Measurements from ENCODE around the gene NFATC3. TPM values are rescaled to one million over a fixed set of nuclear protein-coding genes. Genes with fewer than 3 reads are reported as not detected.

Gene NFATC3
- total and polyA plus RNA-seq, 4 donors: 9.7 to 21.2 (median 16.8) TPM

- H3K27ac ChIP-seq (ENCODE audit: low read depth in 1 of 2, low read length in 2 of 2): no peak overlapping the region
- H3K27me3 ChIP-seq (ENCODE audit: control insufficient read depth in 4 of 4, insufficient read depth in 4 of 4, low read length in 3 of 4): no peaks in the 10 kb centered on the region
- peaks cover 9 to 38% (median 20%) of the 10 kb centered on the region in 4 donors for H3K36me3 ChIP-seq (ENCODE audit: control insufficient read depth in 4 of 4, insufficient read depth in 3 of 4, low read depth in 1 of 4, low read length in 3 of 4)
- no peak for DNase-seq (ENCODE audit: low spot score)
- H3K4me1 ChIP-seq (ENCODE audit: control insufficient read depth in 4 of 4, insufficient read depth in 4 of 4, low read length in 3 of 4): peaks cover 18 to 73% (median 60%) of the 10 kb centered on the region in 4 donors
- 87% methylated on average over 9 of the region's 9 CpGs for WGBS
- H3K9me3 ChIP-seq (ENCODE audit: control insufficient read depth in 4 of 4, low read length in 3 of 4): no peaks in the 10 kb centered on the region
- H3K4me3 ChIP-seq (ENCODE audit: low read depth in 1 of 3, low read length in 3 of 3): no peak overlapping the region
- TF ChIP-seq NR2F2 (IDR thresholded peaks at IDR 0.05): no peak
- no peak for TF ChIP-seq YY1 (IDR thresholded peaks at IDR 0.05)
- TF ChIP-seq CTCF (IDR thresholded peaks at IDR 0.05; ENCODE audit: low read depth, low read length, missing input control): no peak
- no peak for TF ChIP-seq JUND (IDR thresholded peaks at IDR 0.05)
- no peak for TF ChIP-seq TAF1 (conservative IDR thresholded peaks at IDR 0.05)
- no peak for TF ChIP-seq ATF3 (IDR thresholded peaks at IDR 0.05)
- TF ChIP-seq RXRA (IDR thresholded peaks at IDR 0.05): no peak
- TF ChIP-seq ZBTB33 (IDR thresholded peaks at IDR 0.05): no peak
- TF ChIP-seq MAX (IDR thresholded peaks at IDR 0.05): no peak
- no peak for TF ChIP-seq HNF4G (IDR thresholded peaks at IDR 0.05)
- no peak for TF ChIP-seq FOXA2 (IDR thresholded peaks at IDR 0.05)
- TF ChIP-seq EGR1 (IDR thresholded peaks at IDR 0.05; ENCODE audit: low read depth in 2 of 2): no peak
- TF ChIP-seq GABPA (IDR thresholded peaks at IDR 0.05 in 1 of 2, conservative IDR thresholded peaks at IDR 0.05 in 1 of 2): no peak
- no peak for TF ChIP-seq FOXA1 (IDR thresholded peaks at IDR 0.05)
- H3K9ac ChIP-seq (ENCODE audit: low read depth in 1 of 2, low read length in 2 of 2): no peak overlapping the region
Observed at GRCh38 chr16:68230176-68230571, 145.0 kb downstream of the NFATC3 start.

GRCh38 chr16:68230956-68231355, 145.8 kb downstream of the NFATC3 start:
- Histone ChIP-seq H3K27ac (ENCODE audit: low read depth in 1 of 2, low read length in 2 of 2) (no peak overlapping the region), H3K4me3 (ENCODE audit: low read depth in 1 of 3, low read length in 3 of 3) (no peak overlapping the region), H3K9ac (ENCODE audit: low read depth in 1 of 2, low read length in 2 of 2) (no peak overlapping the region), H3K4me1 (ENCODE audit: control insufficient read depth in 4 of 4, insufficient read depth in 4 of 4, low read length in 3 of 4) (peaks cover 18 to 73% (median 60%) of the 10 kb centered on the region in 4 donors), H3K36me3 (ENCODE audit: control insufficient read depth in 4 of 4, insufficient read depth in 3 of 4, low read depth in 1 of 4, low read length in 3 of 4) (peaks cover 9 to 38% (median 20%) of the 10 kb centered on the region in 4 donors), H3K9me3 (ENCODE audit: control insufficient read depth in 4 of 4, low read length in 3 of 4) (no peaks in the 10 kb centered on the region), H3K27me3 (ENCODE audit: control insufficient read depth in 4 of 4, insufficient read depth in 4 of 4, low read length in 3 of 4) (no peaks in the 10 kb centered on the region)
- DNase-seq (ENCODE audit: low spot score): no peak
- 90% methylated on average over 12 of the region's 12 CpGs for WGBS
- no peak for TF ChIP-seq MAX (IDR thresholded peaks at IDR 0.05)
- no peak for TF ChIP-seq HNF4A (conservative IDR thresholded peaks at IDR 0.05)
- TF ChIP-seq HNF4G (IDR thresholded peaks at IDR 0.05): no peak
- no peak for TF ChIP-seq GABPA (IDR thresholded peaks at IDR 0.05 in 1 of 2, conservative IDR thresholded peaks at IDR 0.05 in 1 of 2)
- no peak for TF ChIP-seq FOXA1 (IDR thresholded peaks at IDR 0.05)
- no peak for TF ChIP-seq CTCF (IDR thresholded peaks at IDR 0.05; ENCODE audit: low read depth, low read length, missing input control)

All from liver (tissue), 9 donors.